GM12873 (cell line): ENCODE measurements around the gene ANKRD29.

Source experiments
- TF ChIP-seq, protein P1 (sequence below): IDR thresholded peaks from 2 replicates; pipeline ENCODE4 v1.5.1; 2012; ENCODE audit warnings: low read depth, mild to moderate bottlenecking, moderate library complexity, low read length, control low read depth; ENCODE audit not compliant: insufficient read depth; ENCODE audit errors: missing control alignments

Gene ANKRD29

GRCh38 chr18:23556145-23556780 is 106.4 kb downstream of the ANKRD29 start:
- TF ChIP-seq, protein P1, sequence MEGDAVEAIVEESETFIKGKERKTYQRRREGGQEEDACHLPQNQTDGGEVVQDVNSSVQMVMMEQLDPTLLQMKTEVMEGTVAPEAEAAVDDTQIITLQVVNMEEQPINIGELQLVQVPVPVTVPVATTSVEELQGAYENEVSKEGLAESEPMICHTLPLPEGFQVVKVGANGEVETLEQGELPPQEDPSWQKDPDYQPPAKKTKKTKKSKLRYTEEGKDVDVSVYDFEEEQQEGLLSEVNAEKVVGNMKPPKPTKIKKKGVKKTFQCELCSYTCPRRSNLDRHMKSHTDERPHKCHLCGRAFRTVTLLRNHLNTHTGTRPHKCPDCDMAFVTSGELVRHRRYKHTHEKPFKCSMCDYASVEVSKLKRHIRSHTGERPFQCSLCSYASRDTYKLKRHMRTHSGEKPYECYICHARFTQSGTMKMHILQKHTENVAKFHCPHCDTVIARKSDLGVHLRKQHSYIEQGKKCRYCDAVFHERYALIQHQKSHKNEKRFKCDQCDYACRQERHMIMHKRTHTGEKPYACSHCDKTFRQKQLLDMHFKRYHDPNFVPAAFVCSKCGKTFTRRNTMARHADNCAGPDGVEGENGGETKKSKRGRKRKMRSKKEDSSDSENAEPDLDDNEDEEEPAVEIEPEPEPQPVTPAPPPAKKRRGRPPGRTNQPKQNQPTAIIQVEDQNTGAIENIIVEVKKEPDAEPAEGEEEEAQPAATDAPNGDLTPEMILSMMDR, result no peak

- TF ChIP-seq, protein P1, result no peak
Measured at GRCh38 chr18:23553887-23554286, 108.8 kb downstream of the ANKRD29 start.

- TF ChIP-seq, protein P1, result no peak
Measured at GRCh38 chr18:23552505-23552904, 110.2 kb downstream of the ANKRD29 start.

- TF ChIP-seq, protein P1, result no peak
Measured at GRCh38 chr18:23551978-23552377, 110.7 kb downstream of the ANKRD29 start.

DNA sequence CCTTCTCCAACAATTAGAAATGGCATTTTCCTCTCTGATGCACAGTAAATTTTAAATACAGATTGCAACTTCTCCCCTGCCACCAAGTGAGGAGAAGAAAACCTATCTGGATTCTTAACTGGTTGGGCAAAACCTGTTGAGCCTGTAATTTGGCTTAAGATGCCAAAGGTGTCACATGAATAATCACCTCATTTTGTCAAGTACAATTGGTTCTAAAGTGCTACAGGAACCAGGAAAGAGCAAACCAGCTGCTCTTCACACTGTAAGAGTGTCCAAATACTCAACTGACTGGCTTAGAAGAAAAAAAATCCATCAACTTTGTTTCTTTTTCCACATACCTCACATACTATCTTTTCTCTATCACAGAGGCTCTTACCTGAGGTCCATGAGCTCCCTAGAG is 111.8 kb downstream of the ANKRD29 start:
- TF ChIP-seq, protein P1, result no peak
